ENCODE measurements around the gene CLEC16A. TPM values are rescaled to one million over a fixed set of nuclear protein-coding genes. Genes with fewer than 3 reads are reported as not detected.
A peak's percentile ranks its signal among the peaks of the same experiment; 100 is the strongest.

CLEC16A gene
- total and polyA plus RNA-seq, 4 donors: 14.3 to 44.4 (median 26.4) TPM

- H3K9ac ChIP-seq (ENCODE audit: insufficient read depth in 1 of 2, low read length in 2 of 2): no peak overlapping the region
- H3K36me3 ChIP-seq (ENCODE audit: control insufficient read depth in 4 of 4, insufficient read depth in 4 of 4, low read length in 4 of 4): peaks cover 0 to 13% (median 7%) of the 10 kb centered on the region in 4 donors
- H3K27ac ChIP-seq (ENCODE audit: low read depth in 1 of 2, low read length in 1 of 2): no peak overlapping the region
- H3K4me1 ChIP-seq (ENCODE audit: control insufficient read depth in 5 of 5, insufficient read depth in 5 of 5, low read length in 5 of 5): peaks cover 20 to 33% (median 25%) of the 10 kb centered on the region in 5 donors
- DNase-seq: no peak
- no peaks in the 10 kb centered on the region for H3K9me3 ChIP-seq (ENCODE audit: control insufficient read depth in 4 of 4, insufficient read depth in 3 of 4, low read length in 3 of 4)
- no peak overlapping the region for H3K4me3 ChIP-seq
- no peak for ATAC-seq (ENCODE audit: insufficient read depth, low FRiP score)
- TF ChIP-seq CTCF (IDR thresholded peaks at IDR 0.05; ENCODE audit: control extremely low read depth, extremely low read depth): no peak
- no peaks in the 10 kb centered on the region for H3K27me3 ChIP-seq (ENCODE audit: control insufficient read depth in 3 of 3, insufficient read depth in 3 of 3, low read length in 2 of 3)
- 62 to 79% methylated on average over 11 of the region's 11 CpGs for WGBS, 2 donors
Measured at GRCh38 chr16:10932959-10933710, 11.2 kb upstream of the CLEC16A start.

- Histone ChIP-seq H3K4me1 (ENCODE audit: control insufficient read depth in 5 of 5, insufficient read depth in 5 of 5, low read length in 5 of 5) (peaks cover 21 to 40% (median 29%) of the 10 kb centered on the region in 5 donors), H3K9ac (ENCODE audit: insufficient read depth in 1 of 2, low read length in 2 of 2) (no peak overlapping the region), H3K4me3 (no peak overlapping the region), H3K27me3 (ENCODE audit: control insufficient read depth in 3 of 3, insufficient read depth in 3 of 3, low read length in 2 of 3) (no peaks in the 10 kb centered on the region), H3K27ac (ENCODE audit: low read depth in 1 of 2, low read length in 1 of 2) (no peak overlapping the region), H3K36me3 (ENCODE audit: control insufficient read depth in 4 of 4, insufficient read depth in 4 of 4, low read length in 4 of 4) (peaks cover 0 to 11% (median 7%) of the 10 kb centered on the region in 4 donors), H3K9me3 (ENCODE audit: control insufficient read depth in 4 of 4, insufficient read depth in 3 of 4, low read length in 3 of 4) (no peaks in the 10 kb centered on the region)
- WGBS, 2 donors: 82 to 89% methylated on average over 8 of the region's 8 CpGs
- ATAC-seq (ENCODE audit: insufficient read depth, low FRiP score): no peak
- DNase-seq: no peak
- TF ChIP-seq CTCF (IDR thresholded peaks at IDR 0.05; ENCODE audit: control extremely low read depth, extremely low read depth): no peak
Measured at GRCh38 chr16:10933865-10934264, 10.5 kb upstream of the CLEC16A start.

GRCh38 chr16:10934325-10935107, 9.8 kb upstream of the CLEC16A start:
- H3K36me3 ChIP-seq (ENCODE audit: control insufficient read depth in 4 of 4, insufficient read depth in 4 of 4, low read length in 4 of 4): peaks cover 0 to 11% (median 8%) of the 10 kb centered on the region in 4 donors
- H3K27ac ChIP-seq (ENCODE audit: low read depth in 1 of 2, low read length in 1 of 2): peak overlapping the region in 1 of 2 donors; percentile 9
- no peak overlapping the region for H3K4me3 ChIP-seq
- H3K9me3 ChIP-seq (ENCODE audit: control insufficient read depth in 4 of 4, insufficient read depth in 3 of 4, low read length in 3 of 4): no peaks in the 10 kb centered on the region
- no peak overlapping the region for H3K9ac ChIP-seq (ENCODE audit: insufficient read depth in 1 of 2, low read length in 2 of 2)
- H3K27me3 ChIP-seq (ENCODE audit: control insufficient read depth in 3 of 3, insufficient read depth in 3 of 3, low read length in 2 of 3): no peaks in the 10 kb centered on the region
- TF ChIP-seq CTCF (IDR thresholded peaks at IDR 0.05; ENCODE audit: control extremely low read depth, extremely low read depth): no peak
- H3K4me1 ChIP-seq (ENCODE audit: control insufficient read depth in 5 of 5, insufficient read depth in 5 of 5, low read length in 5 of 5): peaks cover 26 to 47% (median 36%) of the 10 kb centered on the region in 5 donors
- WGBS, 2 donors: 93 to 94% methylated on average over 13 of the region's 13 CpGs
- no peak for DNase-seq
- no peak for ATAC-seq (ENCODE audit: insufficient read depth, low FRiP score)

Data from lung (tissue), 12 donors.